Urinary bladder (tissue), 4 donors: ENCODE results near the gene PRKD1. TPM values are rescaled to one million over a fixed set of nuclear protein-coding genes. Genes with fewer than 3 reads are reported as not detected.

Experiments
- DNase-seq: peaks from one replicate; pipeline ENCODE4 v3.0.0-alpha.2; 2015; ENCODE audit errors: extremely low spot score
- H3K27ac ChIP-seq: one replicate; pipeline ENCODE4 v1.5.1; 2013; ENCODE audit warnings: low read depth, mild to moderate bottlenecking, moderate library complexity
- H3K36me3 ChIP-seq: one replicate; pipeline ENCODE4 v1.6.1; 2013; ENCODE audit warnings: mild to moderate bottlenecking, moderate library complexity; ENCODE audit not compliant: insufficient read depth
- H3K4me1 ChIP-seq: one replicate; pipeline ENCODE4 v1.6.1; 2013; ENCODE audit warnings: mild to moderate bottlenecking, moderate library complexity; ENCODE audit not compliant: insufficient read depth
- H3K4me3 ChIP-seq: one replicate; pipeline ENCODE4 v1.5.1; 2013; ENCODE audit warnings: low read depth, low read length
- WGBS: extraction: QIAGEN DNeasy Blood & Tissue Kit; methylation state at CpG from one replicate; pipeline ENCODE4 v1.1.7; 2013; 5-methylcytosine and 5-hydroxymethylcytosine counted together
- polyA plus RNA-seq: library from polyadenylated mRNA; stranded (reverse); fragments of 200-250 nt; gene quantifications from one replicate; pipeline ENCODE4 v1.2.3, GENCODE V29; 2013
- total RNA-seq: library from RNA; depleted of rRNA; stranded (reverse); fragments of >200 nt; gene quantifications from one replicate; pipeline ENCODE4 v1.2.3, GENCODE V29; 2014
- donor health status: healthy with polysubstance abuse.
- donor health status: healthy.

The PRKD1 gene
- total RNA-seq (27.7 TPM), polyA plus RNA-seq (17.7 TPM)

DNA sequence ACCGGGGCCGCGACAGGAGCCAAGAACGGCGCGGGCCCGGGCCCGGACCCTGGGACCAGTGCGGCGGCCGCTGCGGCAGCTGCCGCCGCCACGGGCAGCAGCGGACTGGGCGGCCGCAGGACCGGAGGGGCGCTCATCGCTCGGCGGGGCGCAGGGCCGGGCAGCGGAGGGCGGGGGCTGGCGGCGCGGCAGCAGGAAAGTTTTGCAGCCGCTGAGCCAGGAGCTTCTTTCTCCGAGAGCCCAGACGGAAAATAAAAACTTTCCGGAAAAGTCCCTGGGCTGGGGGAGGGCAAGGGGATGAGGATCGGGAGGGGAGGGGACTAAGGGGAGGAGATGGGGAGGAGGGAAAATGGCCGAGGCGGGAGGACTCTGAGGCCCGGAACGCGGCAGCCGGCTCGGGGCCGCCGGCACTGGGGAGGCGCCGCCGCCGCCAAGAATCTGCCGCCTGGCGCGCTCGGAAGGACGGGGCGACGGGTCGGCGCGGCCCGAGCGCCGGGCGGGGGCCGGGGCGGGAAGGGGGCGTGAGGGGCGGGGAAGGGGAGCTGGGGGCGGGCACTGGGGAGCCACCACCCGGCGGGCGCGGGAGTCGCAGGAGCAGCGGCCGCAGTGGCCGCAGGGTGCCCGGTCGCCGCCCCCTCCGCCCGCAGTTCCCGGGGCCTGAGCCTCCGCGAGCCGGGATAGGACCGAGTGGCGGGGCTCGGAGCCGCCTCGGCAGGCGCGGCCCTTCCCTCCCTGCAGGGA lies at the start of gene PRKD1:
Gene PRKD1 (minus strand): TSS at position 472 of the 741 bp plus-strand sequence.
- DNase-seq: peak; percentile 46
- Histone ChIP-seq H3K27ac (peak within 1 kb of the TSS; percentile 72), H3K36me3 (no peaks in the 10 kb centered on the region), H3K4me1 (peaks cover 2% of the 10 kb centered on the region), H3K4me3 (peak within 1 kb of the TSS; percentile 91)
- WGBS: under 1% methylated on average over 85 of the region's 91 CpGs

DNA sequence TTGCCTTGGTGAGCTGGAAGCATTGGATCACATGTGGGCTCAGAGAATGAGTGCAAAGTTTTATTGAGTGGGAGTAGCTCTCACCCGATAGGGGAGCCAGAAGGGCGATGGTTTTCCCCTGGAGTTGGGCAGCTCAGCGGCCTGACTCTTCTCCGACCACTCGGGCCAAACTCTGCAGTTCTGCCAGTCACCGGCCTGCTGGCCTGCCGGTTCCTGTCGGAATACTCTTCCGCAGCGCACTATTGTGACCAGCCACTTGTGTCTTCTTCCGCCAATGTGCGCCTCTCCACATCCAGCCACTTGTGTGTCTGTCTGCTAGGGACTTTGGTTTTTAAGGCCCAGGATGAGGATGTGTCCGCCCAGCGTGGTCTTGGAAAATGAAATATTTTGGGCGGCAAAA lies 43.5 kb upstream of the PRKD1 start:
- 95% methylated on average over 15 of the region's 15 CpGs for WGBS
- DNase-seq: no peak
- H3K4me3 ChIP-seq: no peak overlapping the region

DNA sequence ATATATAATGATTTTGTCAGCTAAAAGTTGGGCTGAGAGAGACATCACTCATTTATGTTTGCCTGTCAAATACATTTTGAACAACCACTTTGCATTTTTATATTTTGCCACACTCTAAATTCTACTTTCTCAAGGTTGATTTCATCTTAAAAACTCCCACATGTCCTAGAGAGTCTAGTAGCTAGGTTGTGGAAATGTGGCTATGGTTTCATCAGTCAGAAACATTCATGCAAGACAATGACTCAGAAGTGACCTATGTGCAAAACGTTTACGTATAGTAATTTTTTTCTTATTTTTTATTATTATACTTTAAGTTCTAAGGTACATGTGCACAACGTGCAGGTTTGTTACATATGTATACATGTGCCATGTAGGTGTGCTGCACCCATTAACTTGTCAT lies 27.4 kb upstream of the PRKD1 start:
- no peak overlapping the region for H3K27ac ChIP-seq
- H3K36me3 ChIP-seq: no peaks in the 10 kb centered on the region
- 92% methylated on average over 3 of the region's 3 CpGs for WGBS
- H3K4me3 ChIP-seq: no peak overlapping the region
- no peak for DNase-seq
- H3K4me1 ChIP-seq: no peaks in the 10 kb centered on the region

More for the DNA sequence above, 43.5 kb upstream of the PRKD1 start:
- H3K27ac ChIP-seq: no peak overlapping the region
- no peaks in the 10 kb centered on the region for H3K36me3 ChIP-seq
- H3K4me1 ChIP-seq: no peaks in the 10 kb centered on the region

DNA sequence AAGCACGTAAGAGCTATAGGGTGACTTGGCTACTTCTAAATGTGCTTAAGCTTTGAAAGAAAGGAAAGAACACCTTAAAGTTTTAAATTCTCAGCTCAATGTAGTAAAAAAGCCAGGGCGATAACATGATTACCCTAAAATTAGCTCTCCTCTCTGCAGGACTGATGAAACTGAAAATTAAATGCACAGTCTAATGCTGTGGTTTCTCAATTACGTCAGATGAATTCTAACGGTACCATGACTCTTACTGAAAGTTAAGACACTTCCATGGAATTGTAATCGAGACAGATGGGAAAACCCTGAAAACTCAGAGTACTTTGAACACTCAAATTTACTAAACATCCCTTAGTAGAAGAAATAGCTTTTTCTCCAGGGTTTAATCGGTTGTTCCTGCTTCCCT lies 25.9 kb upstream of the PRKD1 start:
- Histone ChIP-seq H3K27ac (no peak overlapping the region), H3K4me3 (no peak overlapping the region), H3K36me3 (no peaks in the 10 kb centered on the region), H3K4me1 (no peaks in the 10 kb centered on the region)
- 82% methylated on average over 6 of the region's 6 CpGs for WGBS
- no peak for DNase-seq

DNA sequence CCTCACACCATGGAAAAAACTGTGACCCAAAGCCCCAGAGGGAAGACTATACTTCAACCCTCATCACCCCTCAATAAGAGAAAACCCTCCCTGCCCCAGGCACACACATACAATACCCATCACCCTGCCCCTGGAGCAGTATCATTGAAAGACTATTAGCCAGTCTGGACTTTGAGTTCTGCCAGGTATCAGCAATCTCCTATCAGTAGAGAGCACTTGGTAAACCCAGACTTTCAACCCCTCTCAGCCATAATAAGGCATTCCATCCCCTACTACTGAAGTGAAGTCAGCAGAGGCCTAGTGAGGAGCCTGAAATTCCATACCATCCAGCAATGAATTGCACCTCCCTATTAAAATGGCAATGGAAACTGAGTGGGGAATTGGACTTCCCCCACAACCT lies 16.4 kb upstream of the PRKD1 start:
- no peak for DNase-seq
- no peaks in the 10 kb centered on the region for H3K36me3 ChIP-seq
- H3K4me3 ChIP-seq: no peak overlapping the region
- H3K4me1 ChIP-seq: no peaks in the 10 kb centered on the region
- no peak overlapping the region for H3K27ac ChIP-seq

DNA sequence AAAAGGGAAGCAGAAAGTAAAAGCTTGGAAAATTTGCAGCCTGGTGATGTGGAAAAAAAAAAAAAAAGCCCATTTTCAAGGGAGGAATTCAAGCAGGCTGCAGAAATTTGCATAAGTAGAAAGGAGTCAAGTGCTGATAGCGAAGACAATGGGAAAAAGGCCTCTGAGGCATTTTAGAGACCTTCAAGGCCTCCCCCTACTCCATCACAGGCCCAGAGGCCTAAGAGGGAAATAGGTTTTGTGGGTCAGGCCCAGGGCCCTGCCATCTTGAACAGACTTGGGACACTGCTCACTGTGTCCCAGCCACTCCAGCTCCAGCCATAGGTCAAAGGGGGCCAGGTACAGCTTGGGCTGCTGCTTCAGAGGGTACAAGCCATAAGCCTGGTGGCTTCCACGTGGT lies 13.8 kb upstream of the PRKD1 start:
- Histone ChIP-seq H3K27ac (no peak overlapping the region), H3K4me3 (no peak overlapping the region), H3K36me3 (no peaks in the 10 kb centered on the region), H3K4me1 (no peaks in the 10 kb centered on the region)
- no peak for DNase-seq
- 70% methylated on average over 2 of the region's 2 CpGs for WGBS

DNA sequence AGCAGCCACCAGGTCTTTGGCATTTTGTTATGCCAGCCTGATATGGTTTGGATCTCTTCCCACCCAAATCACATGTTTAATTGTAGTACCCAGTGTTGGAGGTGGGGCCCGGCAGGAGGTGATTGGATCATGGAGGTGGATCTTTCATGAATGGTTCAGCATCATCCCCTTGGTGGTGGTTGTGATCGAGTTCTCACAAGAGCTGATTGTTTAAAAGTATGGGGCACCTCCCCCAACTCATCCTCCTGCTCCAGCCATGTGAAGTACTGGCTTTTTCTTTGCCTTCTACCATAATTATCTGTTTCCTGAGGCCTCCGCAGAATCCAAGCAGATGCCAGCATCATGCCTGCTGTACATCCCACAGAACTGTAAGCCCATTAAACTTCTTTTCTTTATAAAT lies 12.8 kb upstream of the PRKD1 start:
- WGBS: 88% methylated on average over 3 of the region's 3 CpGs
- Histone ChIP-seq H3K4me1 (no peaks in the 10 kb centered on the region), H3K27ac (no peak overlapping the region), H3K4me3 (no peak overlapping the region), H3K36me3 (no peaks in the 10 kb centered on the region)
- no peak for DNase-seq

DNA sequence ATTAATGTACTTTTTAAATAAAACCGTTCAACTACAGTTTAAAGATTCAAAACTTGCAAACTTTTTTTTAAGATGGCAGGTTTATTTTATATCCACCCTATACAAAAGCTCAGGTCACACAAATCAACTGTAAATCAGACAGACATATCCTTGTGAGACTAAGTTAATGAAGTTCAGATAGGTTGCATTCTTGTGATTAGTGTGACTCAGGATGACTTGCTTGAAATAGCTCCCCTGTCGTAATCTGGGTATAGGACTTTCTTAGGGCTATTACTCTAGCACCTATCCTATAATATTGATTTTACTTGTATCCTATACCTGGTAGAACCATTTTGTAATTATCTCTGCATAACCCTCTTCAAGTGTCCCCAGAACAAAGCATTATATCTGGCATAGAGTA lies 9.5 kb upstream of the PRKD1 start:
- Histone ChIP-seq H3K4me1 (no peaks in the 10 kb centered on the region), H3K4me3 (no peak overlapping the region), H3K27ac (no peak overlapping the region), H3K36me3 (no peaks in the 10 kb centered on the region)
- WGBS: 93% methylated on average over 2 of the region's 2 CpGs
- no peak for DNase-seq

DNA sequence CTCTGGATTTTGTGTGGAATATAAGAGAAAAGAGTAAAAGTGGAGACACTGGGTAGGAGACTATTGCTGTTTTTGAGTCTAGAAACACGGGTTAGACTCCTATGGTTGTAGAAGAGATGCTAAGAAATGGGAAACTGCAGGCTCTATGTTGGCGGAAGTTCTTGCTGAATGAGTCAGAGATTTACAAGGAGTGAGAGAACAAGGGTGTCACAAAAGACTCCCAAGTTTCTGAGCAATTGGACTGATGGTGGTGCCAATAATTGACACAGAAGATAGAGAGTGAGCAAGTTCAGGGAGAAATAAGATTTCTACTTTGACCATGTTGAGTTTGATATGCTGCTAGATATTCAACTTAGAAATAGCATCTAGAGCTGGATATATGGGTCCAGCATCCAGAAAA lies 2.6 kb upstream of the PRKD1 start:
- Histone ChIP-seq H3K36me3 (no peaks in the 10 kb centered on the region), H3K27ac (no peak overlapping the region), H3K4me3 (no peak overlapping the region), H3K4me1 (peaks cover 2% of the 10 kb centered on the region)
- 42% methylated on average over 2 of the region's 2 CpGs for WGBS
- no peak for DNase-seq

DNA sequence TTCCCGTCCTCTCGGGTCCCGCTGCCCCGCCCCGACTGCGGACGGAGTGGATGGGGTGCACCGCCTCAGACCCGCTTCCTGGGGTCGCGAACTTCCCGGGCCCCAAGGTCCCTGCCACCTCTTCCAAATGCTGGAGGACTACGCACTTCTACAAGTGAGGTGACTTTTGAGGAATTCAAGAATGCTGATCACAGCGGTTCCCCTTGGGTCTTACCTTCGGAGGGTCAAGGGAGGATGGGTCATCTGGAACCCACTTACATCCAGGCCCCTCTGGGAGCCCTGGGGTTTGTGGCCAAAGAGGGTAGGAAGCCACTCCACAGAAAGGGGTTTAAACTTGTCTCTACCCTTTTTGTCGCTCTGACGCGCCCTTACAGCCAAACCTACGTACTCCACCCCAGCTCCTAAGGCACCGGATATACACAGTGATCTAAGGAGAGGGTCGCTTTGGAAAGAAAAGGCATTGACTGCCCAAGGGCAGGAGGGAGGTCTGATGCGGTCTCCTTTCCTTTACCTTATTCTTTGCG lies 532 bp upstream of the PRKD1 start:
- Histone ChIP-seq H3K4me1 (peaks cover 2% of the 10 kb centered on the region), H3K36me3 (no peaks in the 10 kb centered on the region), H3K27ac (peak overlapping the region; percentile 72), H3K4me3 (peak overlapping the region; percentile 91)
- DNase-seq: no peak
- WGBS: 35% methylated on average over 23 of the region's 23 CpGs

DNA sequence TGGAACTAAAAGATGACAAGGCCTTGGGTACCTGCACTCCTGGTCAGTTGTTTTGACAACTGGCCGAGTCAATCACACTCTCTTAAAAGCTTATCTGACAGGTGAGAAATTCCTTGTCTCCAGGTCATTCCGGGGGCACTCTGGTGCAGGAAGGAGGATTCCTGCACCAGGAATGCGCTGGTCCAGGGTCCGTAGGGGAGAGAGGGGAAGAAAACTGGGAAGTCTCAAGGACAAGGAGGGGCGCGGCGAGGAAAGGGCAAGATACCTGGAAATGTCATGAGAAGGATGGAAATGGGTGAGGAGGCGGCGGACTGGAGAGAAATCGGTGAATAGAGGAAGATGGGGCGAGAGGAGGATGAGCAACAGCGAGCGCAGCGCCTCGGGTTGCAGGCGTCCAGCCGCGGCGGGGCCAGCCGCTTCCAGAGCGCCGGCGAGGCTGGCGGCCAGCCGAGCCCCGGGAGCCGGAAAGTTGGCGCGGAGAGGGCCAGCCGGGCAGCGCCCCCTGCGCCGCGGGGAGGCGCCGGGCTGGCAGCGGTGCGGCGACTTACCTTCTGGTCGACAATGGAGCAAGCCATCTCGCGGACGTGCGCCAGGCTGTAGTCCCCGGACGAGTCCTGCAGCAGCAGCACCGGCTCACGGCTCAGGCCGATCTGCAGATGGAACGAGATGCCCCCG lies 809 bp downstream of the PRKD1 start:
- H3K4me3 ChIP-seq: peak overlapping the region; percentile 91
- DNase-seq: no peak
- WGBS: under 1% methylated on average over 51 of the region's 51 CpGs
- peaks cover 2% of the 10 kb centered on the region for H3K4me1 ChIP-seq
- no peaks in the 10 kb centered on the region for H3K36me3 ChIP-seq
- H3K27ac ChIP-seq: peak overlapping the region; percentile 56

DNA sequence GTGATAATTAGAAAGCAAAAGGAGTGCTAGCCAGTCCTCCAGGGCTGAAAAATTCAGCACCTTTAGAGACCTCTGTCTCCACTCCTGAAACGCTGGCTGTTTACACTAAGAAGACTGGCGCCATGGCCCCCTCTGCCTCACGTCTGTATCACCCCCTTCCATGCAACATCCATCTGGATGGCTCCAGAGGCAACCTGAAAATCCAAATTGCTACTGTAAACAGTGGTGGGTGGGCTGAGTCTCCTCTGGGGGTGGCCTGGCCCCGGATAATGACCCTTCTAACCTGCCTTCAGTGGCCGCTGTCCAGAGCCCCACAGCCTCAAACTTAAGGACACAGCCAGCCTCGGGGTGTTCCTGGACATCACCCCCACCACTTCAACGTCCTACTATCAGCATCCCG lies 1.4 kb downstream of the PRKD1 start:
- 7% methylated on average over 8 of the region's 8 CpGs for WGBS
- no peaks in the 10 kb centered on the region for H3K36me3 ChIP-seq
- DNase-seq: no peak
- H3K4me3 ChIP-seq: peak overlapping the region; percentile 91
- no peak overlapping the region for H3K27ac ChIP-seq
- peaks cover 2% of the 10 kb centered on the region for H3K4me1 ChIP-seq

DNA sequence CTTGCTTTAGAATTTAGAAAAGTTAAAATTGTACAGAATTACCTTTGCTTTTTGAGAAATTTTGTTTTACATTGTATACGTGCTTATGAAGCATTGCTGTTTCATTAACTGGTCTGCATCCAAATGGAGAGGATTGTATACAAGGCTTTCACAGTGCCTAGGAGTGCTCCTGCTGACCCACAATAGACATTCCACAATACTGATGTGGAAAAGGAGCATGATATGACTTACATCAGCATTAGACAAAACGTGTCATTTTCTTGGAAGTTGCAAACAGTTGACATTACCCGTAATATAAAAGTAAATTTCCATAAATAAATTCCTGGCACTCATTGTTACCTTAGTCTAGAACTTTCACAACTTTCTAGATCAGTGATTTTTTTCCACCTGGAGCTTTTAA lies 1.9 kb downstream of the PRKD1 start:
- no peaks in the 10 kb centered on the region for H3K36me3 ChIP-seq
- peaks cover 2% of the 10 kb centered on the region for H3K4me1 ChIP-seq
- H3K27ac ChIP-seq: no peak overlapping the region
- no peak for DNase-seq
- WGBS: 41% methylated on average over 3 of the region's 3 CpGs
- H3K4me3 ChIP-seq: no peak overlapping the region

DNA sequence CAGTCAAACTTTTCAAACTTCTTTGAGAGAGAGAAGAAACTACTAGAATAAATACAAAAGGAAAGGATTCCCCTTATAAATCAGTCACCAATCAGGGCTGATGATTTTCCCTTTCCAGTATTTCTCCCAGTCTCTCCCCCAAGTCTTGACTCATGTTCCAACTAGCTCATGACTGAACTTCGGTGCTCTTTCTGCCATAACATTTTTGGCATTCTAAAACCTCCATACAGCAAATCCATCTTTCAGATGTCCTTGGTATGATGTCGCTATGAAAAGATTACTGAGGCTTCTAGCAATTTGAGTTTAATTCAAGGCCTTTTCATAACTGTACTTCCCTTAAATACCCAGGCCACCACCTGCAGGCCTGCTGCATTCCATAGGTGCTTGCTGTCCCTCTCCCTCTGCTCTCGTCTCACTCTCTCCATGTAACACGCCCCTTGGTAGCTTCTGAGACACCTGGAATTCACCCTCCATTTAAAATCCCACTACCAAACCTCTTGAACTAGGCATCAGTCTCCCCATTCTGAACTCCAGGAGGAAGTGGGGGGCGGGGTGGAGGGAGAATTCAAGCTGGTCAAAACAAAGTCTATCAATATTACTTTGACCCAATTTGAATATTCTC lies 2.4 kb downstream of the PRKD1 start:
- WGBS: 78% methylated on average over 5 of the region's 5 CpGs
- peaks cover 2% of the 10 kb centered on the region for H3K4me1 ChIP-seq
- DNase-seq: no peak
- H3K4me3 ChIP-seq: no peak overlapping the region
- no peak overlapping the region for H3K27ac ChIP-seq
- H3K36me3 ChIP-seq: no peaks in the 10 kb centered on the region
